HG03097 (cell line): ENCODE measurements around the gene FGGY.

ENCODE experiments used
- ATAC-seq: cut with Tn5 transposase; IDR thresholded peaks from one replicate; pipeline ENCODE4 v1.9.1; 2021; ENCODE audit not compliant: unreplicated experiment, low FRiP score

The FGGY gene

DNA sequence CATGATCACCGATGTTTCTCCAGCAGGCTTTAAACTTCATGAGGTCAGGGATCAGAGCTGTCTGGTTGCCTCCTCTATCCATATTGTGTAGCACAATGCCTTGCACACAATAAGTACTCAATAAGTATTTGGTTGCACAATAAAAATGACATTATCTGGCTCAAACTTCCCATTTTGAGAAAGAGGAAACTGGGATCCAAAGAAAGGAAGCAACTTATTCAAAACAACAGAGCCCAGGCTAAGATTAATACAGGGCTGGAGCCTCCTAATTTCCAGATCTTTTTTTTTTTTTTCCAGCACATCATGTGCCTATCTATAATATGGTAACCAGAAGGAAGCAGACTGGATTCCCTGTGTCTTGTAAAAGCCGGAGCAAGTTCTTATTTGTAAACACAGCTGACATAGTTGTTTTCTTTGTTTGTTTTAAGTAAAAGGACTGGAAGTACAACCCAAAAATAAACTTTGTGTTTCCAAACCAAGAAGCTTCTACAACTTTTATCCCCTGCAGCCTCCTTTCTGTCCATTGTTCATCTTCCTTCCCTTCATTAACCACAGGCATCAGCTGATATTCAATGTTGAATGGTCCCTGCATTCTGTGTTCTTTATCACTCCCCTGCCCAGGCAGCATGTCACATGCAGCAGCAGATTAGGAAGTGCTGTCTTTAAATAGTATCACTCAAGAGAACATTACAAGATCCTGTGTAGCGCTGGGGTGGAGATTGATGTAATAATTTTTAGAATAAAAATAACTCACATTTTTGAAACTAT is 446.6 kb downstream of the FGGY start:
- ATAC-seq: no peak

DNA sequence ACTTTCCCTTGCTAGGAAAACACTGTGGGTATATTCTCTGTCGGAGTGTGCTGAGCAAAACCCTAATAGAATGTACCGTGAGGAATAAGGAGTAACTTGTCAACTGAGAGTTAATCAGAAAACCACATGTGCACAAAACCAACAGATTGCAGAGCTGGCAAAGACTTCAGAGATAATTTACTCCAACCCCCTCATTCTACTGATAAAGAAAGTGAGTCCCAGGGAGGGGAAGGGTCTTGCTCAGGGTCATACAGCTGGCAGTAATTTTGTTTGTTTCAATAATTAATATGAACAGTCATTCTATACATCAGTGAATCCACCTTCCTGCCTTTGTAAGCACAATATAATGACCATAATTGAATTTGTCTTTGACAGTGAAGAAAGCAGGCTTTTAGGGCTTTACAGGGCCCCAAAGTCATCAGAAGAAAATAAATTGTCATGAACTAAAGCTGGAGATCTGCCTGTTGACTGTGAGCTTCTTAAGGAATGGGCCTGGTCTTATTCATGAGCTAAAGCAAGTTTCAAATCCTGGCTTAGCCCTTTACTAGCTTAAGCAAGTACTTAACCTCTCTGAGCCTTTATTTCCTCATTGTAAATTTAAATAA is 450.6 kb downstream of the FGGY start:
- no peak for ATAC-seq

DNA sequence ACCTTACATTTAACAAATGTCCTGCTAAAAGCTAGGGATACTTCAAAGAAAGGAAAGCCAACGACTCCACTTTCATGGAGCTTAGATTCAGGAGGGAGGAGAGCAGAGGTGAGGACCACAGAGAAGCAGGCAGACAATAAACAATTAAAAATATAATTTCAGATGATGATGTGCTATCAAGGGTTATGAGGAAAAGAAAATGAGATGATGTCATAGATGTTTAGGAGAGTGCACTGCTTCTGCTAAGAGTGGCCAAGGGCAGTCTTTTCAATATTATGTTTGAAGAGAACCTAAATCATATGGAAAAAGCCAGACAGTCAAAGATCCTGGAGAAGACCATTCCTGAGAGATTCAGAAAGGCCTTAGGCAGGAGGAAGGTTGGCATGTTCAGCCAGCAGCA is 451.2 kb downstream of the FGGY start:
- ATAC-seq: no peak

DNA sequence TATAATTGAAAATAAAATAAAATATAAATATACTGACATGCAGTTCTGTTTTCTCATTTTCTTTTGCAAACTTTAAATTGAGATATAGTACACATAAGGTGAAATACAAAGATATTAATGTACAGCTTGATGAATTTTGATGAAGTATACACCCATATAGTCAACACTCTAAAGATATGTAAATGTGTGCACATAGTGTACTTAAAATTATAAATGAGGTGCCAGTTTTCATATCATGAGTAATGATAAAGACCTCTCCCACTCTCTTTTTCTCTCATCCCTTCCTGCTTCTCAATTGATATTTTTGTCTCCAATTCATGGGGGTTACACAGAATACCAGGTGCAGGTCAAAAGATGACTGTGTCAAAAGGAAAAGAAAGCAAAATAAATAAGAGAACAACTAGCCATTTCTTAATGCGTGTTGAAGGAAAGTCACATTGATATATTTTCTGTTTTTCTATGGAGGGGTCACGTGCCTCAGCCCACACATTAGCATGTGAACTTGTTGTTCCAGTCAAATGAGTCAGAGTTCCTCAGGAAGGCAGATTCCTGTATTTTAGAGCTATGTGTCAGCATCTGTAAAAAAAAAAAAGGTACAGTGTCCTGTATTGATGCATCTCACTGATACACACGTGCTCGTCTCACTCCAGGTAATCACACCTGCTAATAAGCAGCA is 453.6 kb downstream of the FGGY start:
- ATAC-seq: no peak

DNA sequence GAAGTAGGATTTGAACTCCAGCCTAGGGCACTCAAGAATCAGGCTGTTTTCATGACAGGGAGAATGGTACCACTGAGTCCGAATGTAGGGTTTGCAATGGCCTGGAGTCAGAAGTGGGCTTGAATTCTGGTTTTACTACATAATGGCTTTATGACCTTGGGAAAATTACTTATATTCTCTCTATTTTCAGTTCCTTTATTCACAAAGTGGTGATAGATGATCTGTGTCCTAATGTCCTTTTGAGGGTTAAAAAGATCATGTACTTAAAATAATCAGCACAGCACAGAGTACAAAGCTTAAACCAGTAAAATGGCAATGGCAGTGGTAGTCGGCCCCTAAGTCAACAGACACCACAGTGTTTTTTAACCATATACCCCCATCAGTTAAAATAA is 454.1 kb downstream of the FGGY start:
- ATAC-seq: no peak

DNA sequence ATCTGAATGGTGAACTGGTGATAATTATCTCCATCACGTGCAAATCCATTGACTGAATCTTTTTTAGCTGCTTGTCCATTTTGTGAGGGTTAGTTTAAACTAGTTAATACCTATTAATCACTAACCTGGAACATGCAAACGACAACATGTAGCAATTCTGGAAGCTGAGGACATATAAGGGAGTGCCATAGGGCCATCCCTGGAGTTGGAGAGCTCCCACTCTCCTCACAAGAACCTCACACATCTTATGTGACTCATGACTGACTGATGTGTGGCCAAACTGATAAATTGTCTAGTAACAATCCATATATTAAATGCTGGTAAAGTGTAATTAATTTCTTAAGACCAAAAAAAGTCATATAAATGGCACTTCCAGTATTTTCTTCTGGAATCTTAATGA is 454.9 kb downstream of the FGGY start:
- no peak for ATAC-seq

DNA sequence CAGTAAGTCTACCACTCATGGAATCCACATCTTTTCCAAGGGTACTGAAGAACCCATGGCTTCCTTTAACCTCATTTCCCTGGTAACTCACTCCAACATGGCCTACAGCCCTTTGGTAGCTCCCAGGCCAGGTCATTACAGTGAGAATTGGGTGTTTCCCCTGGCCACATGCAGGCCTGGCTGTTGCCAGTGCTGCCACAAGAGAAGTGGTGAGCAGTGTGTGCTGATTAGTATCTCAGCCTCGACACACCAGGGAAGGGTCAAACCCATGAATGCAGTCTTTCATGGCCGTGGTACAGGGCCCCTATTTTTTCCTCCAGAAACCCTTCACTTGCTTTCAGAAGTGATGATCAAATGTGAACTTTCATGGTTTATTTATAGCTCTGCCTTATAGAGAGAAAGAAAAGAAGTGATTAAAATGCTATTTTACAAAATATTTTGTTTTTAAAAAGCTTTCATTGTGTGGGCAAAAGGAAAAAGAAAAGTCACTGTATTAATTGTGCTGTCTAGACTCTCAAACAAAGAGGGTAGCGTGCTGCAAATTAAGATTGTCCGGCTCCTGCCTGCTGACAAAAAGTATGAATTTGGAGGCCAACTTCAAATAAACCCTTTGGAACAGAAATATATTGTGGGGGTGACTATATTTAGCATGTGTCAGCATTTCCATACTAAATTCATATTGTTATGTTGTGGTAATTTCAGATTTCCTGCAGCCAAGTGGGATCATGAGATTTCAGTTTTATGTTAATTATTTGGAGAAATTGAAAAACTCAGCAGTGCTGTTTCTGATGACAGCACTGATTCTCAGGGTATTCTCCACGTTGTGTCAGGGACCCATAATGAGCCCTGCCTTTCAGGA is 455.9 kb downstream of the FGGY start:
- ATAC-seq: no peak

DNA sequence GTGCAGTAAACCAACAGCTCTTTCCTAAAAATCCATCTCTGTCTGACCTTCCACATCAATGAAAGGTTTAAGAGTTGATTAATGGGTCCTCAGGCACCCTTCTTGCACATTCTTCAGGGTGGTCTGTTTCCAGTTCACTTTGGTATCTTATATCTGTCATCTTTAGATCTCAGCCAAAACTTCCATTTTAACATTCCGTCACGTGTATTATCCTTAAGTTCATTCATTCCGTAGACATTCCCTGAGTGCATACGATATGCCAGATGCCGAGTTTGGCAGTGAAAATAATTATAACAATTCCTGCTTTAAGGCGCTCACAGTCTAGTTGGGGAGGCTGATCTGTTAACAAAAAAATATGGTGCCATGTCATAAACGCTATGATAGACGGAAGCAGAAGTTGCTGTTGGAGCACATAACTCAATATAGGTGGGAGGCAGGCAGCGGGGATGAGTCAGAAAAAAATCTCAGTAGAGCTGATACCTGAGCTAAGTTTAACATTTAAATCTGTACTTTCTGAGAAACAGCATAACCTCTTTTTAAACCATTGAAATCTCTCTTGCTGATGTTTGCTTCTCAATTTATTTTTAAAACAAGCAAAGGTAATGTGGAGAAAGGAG is 458.3 kb downstream of the FGGY start:
- no peak for ATAC-seq

DNA sequence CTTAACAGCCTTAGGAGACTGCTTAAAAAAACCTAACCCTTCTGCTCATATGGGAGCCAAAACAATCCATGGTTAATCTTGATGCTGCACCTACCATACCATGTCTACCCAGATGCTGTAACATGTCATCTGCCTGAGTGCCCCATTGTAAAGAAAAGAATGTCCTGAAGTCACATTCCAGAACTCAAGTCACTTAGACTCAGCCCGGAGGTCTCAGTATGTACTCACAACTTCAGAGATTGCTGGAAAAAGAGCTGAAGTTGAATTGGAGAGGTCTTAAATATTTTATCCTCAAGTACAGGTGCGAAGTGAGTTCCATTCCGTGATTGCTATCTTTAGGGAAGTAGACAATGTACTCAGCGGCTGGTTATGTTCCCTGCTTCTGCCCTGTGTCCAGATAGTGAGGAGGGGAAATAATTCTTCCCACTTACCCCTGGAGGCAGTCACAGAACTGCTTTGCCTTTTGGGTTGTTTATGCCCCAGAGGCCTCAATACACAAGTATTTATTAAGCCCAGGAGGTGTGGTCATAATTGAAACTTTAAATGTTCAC is 460.4 kb downstream of the FGGY start:
- ATAC-seq: no peak

DNA sequence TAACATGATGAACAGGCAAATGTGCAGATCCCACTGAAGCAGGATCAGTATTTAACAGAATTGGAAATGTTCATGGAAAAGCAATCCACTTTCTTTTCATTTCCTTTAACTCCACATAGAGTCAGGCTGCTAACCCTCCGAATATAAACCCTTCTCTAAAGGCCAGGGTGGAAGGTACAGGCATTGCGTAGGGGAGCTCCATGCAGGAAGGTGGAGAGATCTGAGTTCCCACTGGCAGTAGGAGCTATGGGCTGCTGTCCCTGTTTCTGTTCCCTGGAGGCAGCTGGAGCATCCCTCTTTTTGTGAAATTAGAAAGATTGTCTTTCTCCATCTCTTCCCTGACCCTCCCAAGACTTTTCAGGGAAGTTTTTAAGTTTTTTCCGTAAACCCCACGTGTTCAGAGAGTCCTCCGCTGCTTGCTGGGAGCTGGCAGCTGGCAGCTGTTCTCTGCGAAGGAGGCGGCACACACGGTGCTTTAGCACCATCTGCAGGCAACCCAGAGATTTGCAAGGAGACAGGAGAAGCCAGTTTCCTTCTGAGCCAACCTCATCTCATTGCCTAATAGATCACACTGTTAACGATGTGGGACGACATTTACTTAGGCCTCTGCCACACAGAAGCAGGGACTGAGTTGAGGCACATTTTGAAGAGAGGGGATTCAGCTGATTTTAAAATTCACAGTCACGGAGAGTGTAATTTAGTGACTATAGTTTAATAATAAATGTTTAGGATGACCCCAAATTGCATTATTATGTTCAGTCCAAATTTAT is 462.4 kb downstream of the FGGY start:
- peak; percentile 88 for ATAC-seq

DNA sequence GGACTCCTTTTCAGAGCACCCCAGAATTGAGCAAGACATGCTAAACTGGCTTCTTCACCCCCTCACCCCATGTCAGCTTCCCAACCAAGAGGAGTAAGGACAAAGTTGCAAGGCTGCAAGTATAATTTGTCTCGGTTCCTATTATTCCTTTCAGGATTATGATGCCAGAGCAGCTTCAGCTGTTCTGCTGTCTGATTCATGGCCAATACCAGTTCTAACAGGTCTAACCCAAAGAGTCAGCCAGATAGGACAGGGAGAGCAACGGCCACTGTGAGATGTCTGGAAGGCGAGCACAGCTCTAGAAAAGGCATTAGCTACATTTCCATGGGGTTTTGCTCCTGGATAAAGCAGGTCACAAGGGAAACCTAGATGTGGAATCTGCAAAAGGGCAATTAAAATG is 464.5 kb downstream of the FGGY start:
- no peak for ATAC-seq

DNA sequence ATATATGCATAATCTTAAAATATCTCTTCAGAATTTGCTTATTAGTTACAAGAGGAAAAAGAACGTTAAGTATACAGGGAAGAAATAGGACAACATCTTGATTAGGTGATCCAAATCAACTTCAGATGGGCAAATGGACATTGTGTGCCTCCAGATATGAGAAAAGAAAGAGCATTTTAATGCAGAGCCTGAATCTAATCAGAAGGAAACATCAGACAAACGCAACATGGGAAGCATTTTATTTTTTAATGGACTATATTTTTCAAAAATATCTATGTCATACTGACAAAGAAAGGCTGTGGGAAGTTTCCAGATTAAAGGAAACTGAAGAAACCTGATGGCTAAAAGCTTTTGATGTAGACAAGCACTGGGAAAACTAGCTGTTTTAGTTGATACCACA is 466.5 kb downstream of the FGGY start:
- ATAC-seq: no peak

DNA sequence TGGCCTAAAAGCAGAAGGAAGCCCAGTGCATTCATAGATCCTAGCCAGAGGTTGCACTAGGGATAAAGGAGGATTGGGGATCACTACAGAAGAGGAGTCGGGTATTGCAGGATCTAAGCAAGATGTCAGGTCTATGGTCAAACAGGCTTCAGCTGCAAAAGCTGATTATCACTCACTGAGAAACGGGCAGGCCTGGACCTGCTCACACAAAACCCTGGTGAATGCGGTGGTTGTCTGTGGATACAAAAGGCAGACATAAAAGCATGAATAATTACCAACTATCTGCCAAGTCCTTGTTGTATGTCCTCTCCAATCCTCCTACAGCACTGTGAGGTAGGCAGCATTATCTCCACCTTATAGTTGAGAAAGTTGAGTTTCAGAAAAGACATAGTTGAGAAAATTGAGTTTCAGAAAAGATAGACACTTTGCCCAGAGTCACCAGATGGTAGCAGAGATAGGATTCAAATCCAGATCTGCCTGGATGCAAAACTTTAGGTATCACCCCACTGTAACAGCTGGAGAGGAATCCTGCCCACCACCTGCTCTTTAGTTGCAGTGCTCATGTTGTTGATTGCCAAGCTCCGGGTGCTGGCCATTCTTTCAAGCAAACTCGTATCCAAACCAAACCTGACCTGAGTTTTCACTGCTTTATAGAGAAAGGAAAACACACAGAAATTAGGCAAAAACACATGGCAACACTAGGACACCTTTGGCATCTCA is 468.3 kb downstream of the FGGY start:
- ATAC-seq: no peak

DNA sequence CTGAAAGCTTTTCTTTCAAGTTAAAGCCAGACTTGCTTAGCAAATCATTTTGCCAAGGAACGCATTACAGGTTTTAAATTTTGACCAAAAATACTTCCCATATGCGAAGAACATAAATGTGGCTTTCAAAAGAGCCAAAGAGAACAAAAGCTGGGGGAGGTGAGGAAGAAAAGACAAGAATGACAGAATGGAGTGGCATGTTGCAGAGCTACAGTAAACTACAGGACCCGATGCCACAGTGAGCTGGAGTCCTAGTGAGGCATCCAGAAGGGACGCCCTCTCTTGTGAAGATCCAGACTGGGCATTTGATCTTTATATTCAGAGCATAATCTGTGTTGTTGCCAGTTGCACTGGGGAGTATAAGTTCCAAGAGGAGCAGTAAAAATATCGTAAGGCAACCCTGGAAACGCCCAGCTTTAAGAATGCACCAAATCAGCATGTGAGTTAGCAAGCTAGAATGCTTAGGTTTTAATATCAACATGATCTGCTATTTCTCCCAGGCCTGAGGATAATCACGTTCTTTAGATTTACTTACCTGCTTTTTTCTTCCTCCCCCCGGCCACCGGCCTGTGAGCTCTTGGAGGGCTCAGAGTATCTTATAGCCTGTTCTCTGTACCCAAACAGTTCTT is 469.4 kb downstream of the FGGY start:
- ATAC-seq: no peak

DNA sequence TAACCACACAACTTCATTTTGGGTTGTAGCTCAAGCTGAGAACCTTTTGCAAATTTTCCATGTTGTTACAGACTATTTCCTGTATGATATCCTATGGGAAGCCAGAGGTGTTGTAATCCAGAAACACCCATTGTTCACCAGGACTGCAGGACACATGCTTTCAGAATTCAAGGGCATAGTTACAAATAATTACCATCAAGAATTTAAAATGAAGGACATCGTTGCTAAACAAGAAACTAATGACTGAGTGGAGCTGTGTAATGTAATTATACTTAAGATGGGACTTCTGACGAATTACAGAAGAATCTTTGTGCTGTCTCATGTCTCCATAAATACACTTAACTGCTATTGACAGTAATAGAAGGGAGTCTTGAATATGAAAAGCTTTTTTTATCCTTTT is 470.2 kb downstream of the FGGY start:
- no peak for ATAC-seq

DNA sequence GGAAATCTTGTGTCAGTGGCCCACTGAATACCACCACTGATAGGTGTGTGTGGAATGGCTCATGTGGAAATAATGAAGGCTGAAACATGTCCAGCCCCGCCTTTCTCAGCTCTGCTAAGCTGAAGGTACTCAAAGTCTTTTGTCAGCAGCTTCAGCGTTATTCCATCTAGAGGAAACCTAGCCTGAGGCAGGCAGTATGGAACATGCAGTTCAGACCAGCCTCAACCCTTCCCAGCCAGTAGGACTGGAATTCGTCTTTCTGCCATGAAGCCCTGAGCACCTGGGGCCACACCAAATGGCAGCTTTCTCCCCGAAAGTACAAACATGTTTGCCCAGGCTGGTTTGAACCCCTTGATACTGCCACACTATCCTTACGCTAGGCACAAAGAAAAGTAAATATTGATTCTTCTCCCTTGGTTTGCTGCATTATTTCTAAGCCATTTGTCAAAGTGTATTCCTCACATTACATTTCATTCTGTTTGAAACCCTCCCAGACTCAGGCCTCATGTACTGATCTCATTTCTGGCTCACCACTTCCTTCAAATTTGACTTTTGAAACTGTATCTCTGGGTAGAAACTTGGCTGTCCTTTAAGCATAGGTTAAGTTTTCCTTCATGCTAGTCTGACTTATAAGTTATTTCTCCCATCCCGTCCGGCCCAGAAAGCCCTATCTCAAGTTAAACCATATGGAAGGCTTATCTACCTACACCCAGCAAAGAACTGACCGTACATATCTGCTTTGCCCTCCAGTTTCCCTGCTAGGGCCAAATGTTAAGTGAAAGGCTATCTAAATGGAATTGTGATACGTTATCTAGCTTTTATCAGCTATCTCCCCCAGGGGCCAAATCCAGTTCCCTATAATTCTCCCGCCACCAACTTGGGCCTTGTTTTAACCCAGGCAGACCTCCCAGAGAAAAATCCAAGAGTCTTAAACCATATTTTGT is 472.2 kb downstream of the FGGY start:
- no peak for ATAC-seq

DNA sequence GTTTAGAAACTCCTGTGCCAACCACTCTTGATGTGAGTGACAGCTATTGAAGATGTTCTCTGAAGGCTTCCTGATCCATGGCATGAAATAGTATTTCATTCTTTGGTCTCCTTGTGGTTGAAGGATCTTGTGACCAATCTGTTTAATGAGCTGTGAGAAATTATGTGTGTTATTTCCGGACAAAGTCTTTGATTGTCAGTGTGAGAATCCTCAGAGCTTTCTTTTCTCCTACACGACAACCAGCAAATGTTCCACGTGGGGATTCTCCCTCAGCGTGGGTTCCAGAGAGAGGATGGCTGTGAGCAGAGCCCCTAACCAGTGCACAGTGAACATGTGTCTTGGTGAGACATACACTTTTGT is 472.8 kb downstream of the FGGY start:
- ATAC-seq: no peak

DNA sequence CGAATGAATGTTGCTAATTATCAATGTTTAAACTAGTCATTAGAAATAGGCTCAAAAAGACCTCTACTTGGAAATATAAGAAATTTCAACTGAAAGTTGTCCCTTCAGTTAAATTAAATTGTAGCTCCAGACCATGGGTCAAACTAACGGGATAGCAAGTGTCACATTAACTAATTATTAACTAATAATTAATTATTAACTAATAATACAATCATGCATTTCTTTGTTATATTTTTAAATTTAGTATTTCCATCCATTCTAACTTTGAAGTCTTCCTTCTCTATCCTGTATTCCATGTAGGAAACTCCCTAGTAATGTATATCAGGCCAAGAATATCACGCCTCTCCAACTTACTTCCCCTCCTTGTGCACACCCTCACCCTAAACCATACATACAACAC is 474.5 kb downstream of the FGGY start:
- no peak for ATAC-seq
